Umbilical cord (tissue), 2 donors: ENCODE data around the gene DUSP22. TPM values are rescaled to one million over a fixed set of nuclear protein-coding genes. Genes with fewer than 3 reads are reported as not detected.
A peak's percentile ranks its signal among the peaks of the same experiment; 100 is the strongest.
"Not testable (repeated sequence)": the region's sequence is repeated elsewhere in the genome, so short reads cannot be mapped to it uniquely, and the experiment has no call there.

Experiments
- DNase-seq: peaks from one replicate; pipeline ENCODE4 v3.0.0-alpha.2; 2015; ENCODE audit warnings: low spot score
- total RNA-seq: library from RNA; depleted of rRNA; stranded (reverse); fragments of >200 nt; gene quantifications from one replicate; pipeline ENCODE4 v1.2.3, GENCODE V29; 2014; ENCODE audit warnings: low replicate concordance; ENCODE audit not compliant: insufficient read depth

DUSP22 gene
- total RNA-seq, 1 donor from 2014 or later = 21.2 TPM

GRCh38 chr6:323730-324088 is 31.4 kb downstream of the DUSP22 start:
- DNase-seq = no peak

- no peak for DNase-seq
Measured at GRCh38 chr6:324116-324728, 31.9 kb downstream of the DUSP22 start.

GRCh38 chr6:324729-325125 is 32.4 kb downstream of the DUSP22 start:
- DNase-seq = no peak

- not testable (repeated sequence) for DNase-seq
Measured at GRCh38 chr6:325161-325860, 33.0 kb downstream of the DUSP22 start.

GRCh38 chr6:326066-326465 is 33.8 kb downstream of the DUSP22 start:
- DNase-seq = not testable (repeated sequence)

- no peak for DNase-seq
Measured at GRCh38 chr6:326896-327537, 34.7 kb downstream of the DUSP22 start.

GRCh38 chr6:327538-328116 is 35.3 kb downstream of the DUSP22 start:
- peak; percentile 47 for DNase-seq

GRCh38 chr6:328136-328670 is 35.9 kb downstream of the DUSP22 start:
- DNase-seq = peak; percentile 89

- no peak for DNase-seq
Measured at GRCh38 chr6:328924-329323, 36.6 kb downstream of the DUSP22 start.

- DNase-seq = peak; percentile 76
Measured at GRCh38 chr6:329888-330691, 37.8 kb downstream of the DUSP22 start.

- DNase-seq = no peak
Measured at GRCh38 chr6:330948-331347, 38.7 kb downstream of the DUSP22 start.

GRCh38 chr6:331622-332521 is 39.6 kb downstream of the DUSP22 start:
- no peak for DNase-seq

- DNase-seq = no peak
Measured at GRCh38 chr6:332671-333070, 40.4 kb downstream of the DUSP22 start.

- DNase-seq = no peak
Measured at GRCh38 chr6:333379-334002, 41.2 kb downstream of the DUSP22 start.

GRCh38 chr6:334536-335510 is 42.5 kb downstream of the DUSP22 start:
- no peak for DNase-seq

- DNase-seq = no peak
Measured at GRCh38 chr6:335572-335971, 43.3 kb downstream of the DUSP22 start.

GRCh38 chr6:336159-337114 is 44.1 kb downstream of the DUSP22 start:
- no peak for DNase-seq
